LNCAP (cell line): ENCODE data around the gene JARID2.

Source experiments
- CTCF ChIP-seq: fragments of 450-650 bp; IDR thresholded peaks from 2 replicates; pipeline ENCODE4 v1.5.1; 2017; ENCODE audit warnings: mild to moderate bottlenecking

The JARID2 gene

DNA sequence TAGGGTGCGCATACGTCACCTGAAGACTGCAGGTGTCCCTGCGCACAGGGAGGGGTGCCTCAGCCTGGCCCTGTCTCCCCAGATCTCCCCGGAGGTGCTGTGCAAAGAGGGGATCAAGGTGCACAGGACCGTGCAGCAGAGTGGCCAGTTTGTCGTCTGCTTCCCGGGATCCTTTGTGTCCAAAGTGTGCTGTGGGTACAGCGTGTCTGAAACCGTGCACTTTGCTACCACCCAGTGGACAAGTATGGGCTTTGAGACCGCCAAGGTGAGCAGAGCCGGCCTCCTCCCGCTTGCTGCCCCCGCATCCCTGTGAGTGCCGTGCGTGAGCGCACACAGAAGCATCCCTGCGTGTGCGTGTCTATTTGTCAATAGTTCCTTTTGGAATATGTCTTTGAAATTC lies 266.3 kb downstream of the JARID2 start:
- TF ChIP-seq CTCF: peak; percentile 21; the same call in 1 of the 2 replicates

DNA sequence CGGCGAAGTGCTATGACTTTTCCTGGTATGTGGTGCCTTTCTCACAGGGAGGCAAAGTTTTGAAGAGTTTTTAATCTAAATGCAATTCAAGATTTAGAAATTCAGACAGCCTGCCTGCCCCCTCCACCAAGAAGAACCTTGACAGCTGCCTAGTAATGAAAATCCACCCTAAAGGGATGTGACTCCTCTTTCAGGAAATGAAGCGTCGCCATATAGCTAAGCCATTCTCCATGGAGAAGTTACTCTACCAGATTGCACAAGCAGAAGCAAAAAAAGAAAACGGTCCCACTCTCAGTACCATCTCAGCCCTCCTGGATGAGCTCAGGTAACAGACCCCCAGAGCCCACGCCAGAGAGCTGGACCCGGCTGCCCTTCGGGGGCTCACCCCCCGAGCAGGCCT lies 266.9 kb downstream of the JARID2 start:
- TF ChIP-seq CTCF: no peak

- TF ChIP-seq CTCF: no peak
Measured at GRCh38 chr6:15513131-15513771, 267.4 kb downstream of the JARID2 start.

DNA sequence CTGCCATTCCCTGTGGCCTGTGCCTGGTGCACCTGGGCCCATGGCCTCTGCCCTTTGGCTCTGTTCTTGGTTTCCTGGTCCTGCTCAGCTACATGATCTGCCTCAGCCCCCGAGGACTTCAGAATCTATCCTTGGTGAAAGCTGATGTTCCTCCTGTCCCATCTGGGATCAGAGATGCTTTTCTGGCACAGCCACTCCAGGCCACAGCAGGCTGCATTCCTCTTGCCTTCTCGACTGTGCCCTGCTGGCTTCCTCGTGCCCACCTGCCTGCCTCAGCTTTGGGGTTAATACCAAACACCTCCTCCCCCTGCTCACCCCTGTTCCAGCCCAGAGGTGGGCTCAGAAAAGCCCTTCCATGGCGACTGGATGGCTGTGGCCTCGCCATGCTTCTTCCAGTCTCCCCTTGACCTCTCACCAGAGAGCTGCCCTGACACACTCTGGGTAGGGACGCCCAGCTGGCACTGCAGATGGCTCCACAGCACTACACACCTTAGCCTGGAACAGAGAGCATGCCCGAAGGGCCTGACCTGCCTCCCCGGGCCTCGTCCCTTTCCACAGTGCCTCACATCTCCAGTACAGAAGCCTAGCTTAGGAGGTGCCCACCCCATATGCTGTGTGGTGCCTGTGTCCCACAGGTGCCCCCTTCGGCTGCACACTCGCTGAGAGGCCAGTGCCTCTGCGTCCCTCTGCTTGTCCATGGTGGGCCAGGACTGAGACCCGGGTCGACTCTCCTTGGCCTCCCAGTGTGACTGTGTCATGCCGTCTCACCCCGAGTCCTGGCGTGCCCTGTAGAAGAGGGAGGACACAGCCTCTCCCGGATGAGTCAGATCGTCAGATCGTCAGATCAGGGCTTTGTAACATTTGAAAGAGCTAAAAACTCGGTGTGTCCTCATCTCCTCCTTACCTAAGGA lies 268.2 kb downstream of the JARID2 start:
- no peak for TF ChIP-seq CTCF

GRCh38 chr6:15515226-15515625 lies 269.4 kb downstream of the JARID2 start:
- no peak for TF ChIP-seq CTCF

DNA sequence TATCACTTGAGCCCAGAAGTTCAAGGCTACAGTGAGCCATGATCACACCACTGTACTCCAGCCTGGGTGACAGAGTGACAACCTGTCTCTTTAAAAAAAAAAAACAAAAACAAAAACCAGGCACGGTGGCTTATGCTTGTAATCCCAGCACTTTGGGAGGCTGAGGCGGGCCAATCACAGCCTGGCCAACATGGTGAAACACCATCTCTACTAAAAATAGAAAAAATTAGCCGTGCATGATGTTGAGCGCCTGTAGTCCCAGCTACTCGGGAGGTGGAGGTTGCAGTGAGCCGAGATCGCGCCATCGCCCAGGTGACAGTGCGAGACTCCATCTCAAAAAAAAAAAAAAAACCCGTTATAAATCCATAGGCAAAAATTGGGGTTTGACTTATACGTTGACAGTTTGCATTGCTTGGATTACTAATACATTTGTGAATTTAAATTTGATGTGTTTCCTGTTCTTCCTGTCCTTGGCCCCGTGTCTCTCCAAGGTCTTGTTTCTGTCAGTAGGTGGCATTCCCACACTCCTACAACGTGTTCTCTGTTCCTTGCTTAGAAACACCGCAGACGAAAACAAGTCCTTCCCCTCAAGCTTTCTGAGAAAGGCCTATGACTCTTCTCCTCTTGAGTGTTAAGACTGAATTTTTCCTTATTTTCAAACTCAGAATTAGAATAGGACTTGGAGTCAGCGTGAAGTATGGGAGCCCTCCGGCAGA lies 269.9 kb downstream of the JARID2 start:
- no peak for TF ChIP-seq CTCF

GRCh38 chr6:15516378-15516777 lies 270.5 kb downstream of the JARID2 start:
- TF ChIP-seq CTCF: no peak
